Panc1 (cell line): ENCODE results near the gene MLKL. TPM values are rescaled to one million over a fixed set of nuclear protein-coding genes. Genes with fewer than 3 reads are reported as not detected.

Experiments used
- ATAC-seq: fragments of 200-7000 bp; cut with Tn5 transposase; 2 replicates; pipeline ENCODE4 v1.9.1; 2020; ENCODE audit warnings: mild to moderate bottlenecking, moderate library complexity
- BruUV-seq: library from RNA; stranded (reverse); fragments of 400-500 nt; replicated peaks from 2 replicates; lab custom pipeline; 2021; lab: Mats Ljungman, UMichigan
- CTCF ChIA-PET: fragments of 300-600 bp; sonication (Branson Sonifier 250); formaldehyde crosslinking; loops from one replicate; lab custom pipeline; 2022; ENCODE audit warnings: antibody characterized with exemption; lab: Charles Lee
- POLR2A ChIA-PET: fragments of 300-600 bp; sonication (Branson Sonifier 250); formaldehyde crosslinking; loops from one replicate; lab custom pipeline; 2022; ENCODE audit warnings: antibody characterized with exemption; lab: Charles Lee
- DNase-seq: peaks from one replicate; pipeline ENCODE4 v3.0.0-alpha.2; 2010; ENCODE audit warnings: low read depth, low spot score
- H3K27ac ChIP-seq: 2 replicates; pipeline ENCODE4 v1.5.1; 2011; ENCODE audit warnings: mild to moderate bottlenecking, low read length, inconsistent platforms
- H3K27me3 ChIP-seq: fragments of 200-500 bp; sonication (Bioruptor generic); 2 replicates; pipeline ENCODE4 v1.6.0; 2014; ENCODE audit warnings: low read length, inconsistent platforms; ENCODE audit not compliant: control insufficient read depth, insufficient read depth
- H3K36me3 ChIP-seq: fragments of 200-500 bp; sonication (Bioruptor generic); 2 replicates; pipeline ENCODE4 v1.5.1; 2014; ENCODE audit warnings: inconsistent platforms, mild to moderate bottlenecking, low read length, moderate library complexity; ENCODE audit not compliant: control insufficient read depth, insufficient read depth
- H3K4me1 ChIP-seq: 2 replicates; pipeline ENCODE4 v1.5.1; 2011; ENCODE audit warnings: inconsistent platforms, mild to moderate bottlenecking, low read length, moderate library complexity; ENCODE audit not compliant: control insufficient read depth, insufficient read depth
- H3K4me3 ChIP-seq, 2 experiments: 2 replicates each; pipeline ENCODE4 v1.5.1; 2011 to 2012; ENCODE audit warnings: low read depth in 2 of 2, low read length in 2 of 2, mild to moderate bottlenecking in 2 of 2, inconsistent platforms in 1 of 2, moderate library complexity in 1 of 2
- H3K9me3 ChIP-seq: fragments of 200-500 bp; sonication (Bioruptor generic); 2 replicates; pipeline ENCODE4 v1.5.1; 2014; ENCODE audit warnings: low read depth, mild to moderate bottlenecking, inconsistent platforms, low read length, moderate library complexity; ENCODE audit not compliant: control insufficient read depth, insufficient read depth
- POLR2AphosphoS5 ChIP-seq: IDR thresholded peaks from 2 replicates; pipeline ENCODE4 v1.6.1; 2012; ENCODE audit warnings: mild to moderate bottlenecking, low read depth, low read length, moderate library complexity
- SIN3A ChIP-seq: IDR thresholded peaks from 2 replicates; pipeline ENCODE4 v1.6.1; 2012; ENCODE audit warnings: low read depth, mild to moderate bottlenecking, low read length, moderate library complexity, borderline replicate concordance; ENCODE audit not compliant: insufficient read depth
- TCF7L2 ChIP-seq: IDR thresholded peaks from 2 replicates; pipeline ENCODE4 v1.6.1; 2011; ENCODE audit warnings: mild to moderate bottlenecking, low read depth, low read length, inconsistent platforms
- in situ Hi-C: cut with HindIII; loops from 2 replicates; pipeline ENCODE4 v1.10.0; 2016; ENCODE audit warnings: low sequenced_read_pairs, low pct_unique_long_range_greater_than_20kb
- intact Hi-C: fragments of 100-400 bp; cut with micrococcal nuclease; formaldehyde crosslinking; loops from one replicate; pipeline ENCODE4 v1.10.0; 2022; ENCODE audit not compliant: unreplicated experiment
- total RNA-seq: library from RNA; stranded (reverse); gene quantifications from one replicate; pipeline ENCODE4 v1.2.1, GENCODE V29; 2021; ENCODE audit not compliant: unreplicated experiment
- TF ChIP-seq, protein P1 (sequence below): fragments of 450-650 bp; IDR thresholded peaks from 2 replicates; pipeline ENCODE4 v1.5.1; 2017; ENCODE audit warnings: mild to moderate bottlenecking
- TF ChIP-seq, protein P2 (sequence below), 2 experiments: IDR thresholded peaks; 2 replicates each; pipeline ENCODE4 v1.6.1; 2011 to 2012; ENCODE audit warnings: low read depth in 2 of 2, control low read depth in 1 of 2, low read length in 1 of 2, mild to moderate bottlenecking in 1 of 2, moderate library complexity in 1 of 2; ENCODE audit not compliant: insufficient read depth in 1 of 2

MLKL gene
- total RNA-seq, 1 experiment from 2014 or later, result 4.8 TPM

DNA sequence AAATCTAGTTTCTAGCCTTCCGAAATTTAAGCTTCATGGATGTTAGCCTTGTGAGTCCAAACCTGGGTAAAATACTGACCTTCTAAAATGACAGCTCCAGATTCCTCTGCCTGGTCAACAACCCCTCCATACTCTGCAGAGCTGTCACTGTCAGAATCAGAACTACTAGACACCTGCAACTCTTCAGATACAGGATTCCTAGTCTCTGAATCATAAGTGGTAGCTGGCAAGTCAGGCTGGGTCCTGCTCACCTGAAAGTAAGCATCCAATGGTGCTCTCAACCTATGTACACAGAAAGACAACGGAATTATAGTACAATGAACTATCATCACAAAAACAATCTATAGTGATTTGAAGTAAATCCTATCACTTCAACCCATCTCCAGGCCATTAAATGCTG lies 48.8 kb downstream of the MLKL start:
- ChIA-PET POLR2A (no interaction called here), CTCF (interaction anchor here (0.6 kb wide), 1 partner anchor 16 kb away, joined by 3 read pairs; no protein-coding TSS in a partner anchor)
- no peak overlapping the region for H3K4me3 ChIP-seq
- peaks cover 21% of the 10 kb centered on the region; the same call in 1 of the 2 replicates for H3K36me3 ChIP-seq
- DNase-seq (no peak), ATAC-seq (no peak)
- H3K27ac ChIP-seq, result no peak overlapping the region
- BruUV-seq, result no TSS peak
- no peaks in the 10 kb centered on the region for H3K27me3 ChIP-seq
- H3K9me3 ChIP-seq, result no peaks in the 10 kb centered on the region
- in situ Hi-C loops, result no loop called here
- intact Hi-C loops, result no loop called here
- TF ChIP-seq TCF7L2 (no peak), POLR2AphosphoS5 (no peak), SIN3A (no peak)
- TF ChIP-seq, protein P1, sequence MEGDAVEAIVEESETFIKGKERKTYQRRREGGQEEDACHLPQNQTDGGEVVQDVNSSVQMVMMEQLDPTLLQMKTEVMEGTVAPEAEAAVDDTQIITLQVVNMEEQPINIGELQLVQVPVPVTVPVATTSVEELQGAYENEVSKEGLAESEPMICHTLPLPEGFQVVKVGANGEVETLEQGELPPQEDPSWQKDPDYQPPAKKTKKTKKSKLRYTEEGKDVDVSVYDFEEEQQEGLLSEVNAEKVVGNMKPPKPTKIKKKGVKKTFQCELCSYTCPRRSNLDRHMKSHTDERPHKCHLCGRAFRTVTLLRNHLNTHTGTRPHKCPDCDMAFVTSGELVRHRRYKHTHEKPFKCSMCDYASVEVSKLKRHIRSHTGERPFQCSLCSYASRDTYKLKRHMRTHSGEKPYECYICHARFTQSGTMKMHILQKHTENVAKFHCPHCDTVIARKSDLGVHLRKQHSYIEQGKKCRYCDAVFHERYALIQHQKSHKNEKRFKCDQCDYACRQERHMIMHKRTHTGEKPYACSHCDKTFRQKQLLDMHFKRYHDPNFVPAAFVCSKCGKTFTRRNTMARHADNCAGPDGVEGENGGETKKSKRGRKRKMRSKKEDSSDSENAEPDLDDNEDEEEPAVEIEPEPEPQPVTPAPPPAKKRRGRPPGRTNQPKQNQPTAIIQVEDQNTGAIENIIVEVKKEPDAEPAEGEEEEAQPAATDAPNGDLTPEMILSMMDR, result no peak
- TF ChIP-seq, protein P2, sequence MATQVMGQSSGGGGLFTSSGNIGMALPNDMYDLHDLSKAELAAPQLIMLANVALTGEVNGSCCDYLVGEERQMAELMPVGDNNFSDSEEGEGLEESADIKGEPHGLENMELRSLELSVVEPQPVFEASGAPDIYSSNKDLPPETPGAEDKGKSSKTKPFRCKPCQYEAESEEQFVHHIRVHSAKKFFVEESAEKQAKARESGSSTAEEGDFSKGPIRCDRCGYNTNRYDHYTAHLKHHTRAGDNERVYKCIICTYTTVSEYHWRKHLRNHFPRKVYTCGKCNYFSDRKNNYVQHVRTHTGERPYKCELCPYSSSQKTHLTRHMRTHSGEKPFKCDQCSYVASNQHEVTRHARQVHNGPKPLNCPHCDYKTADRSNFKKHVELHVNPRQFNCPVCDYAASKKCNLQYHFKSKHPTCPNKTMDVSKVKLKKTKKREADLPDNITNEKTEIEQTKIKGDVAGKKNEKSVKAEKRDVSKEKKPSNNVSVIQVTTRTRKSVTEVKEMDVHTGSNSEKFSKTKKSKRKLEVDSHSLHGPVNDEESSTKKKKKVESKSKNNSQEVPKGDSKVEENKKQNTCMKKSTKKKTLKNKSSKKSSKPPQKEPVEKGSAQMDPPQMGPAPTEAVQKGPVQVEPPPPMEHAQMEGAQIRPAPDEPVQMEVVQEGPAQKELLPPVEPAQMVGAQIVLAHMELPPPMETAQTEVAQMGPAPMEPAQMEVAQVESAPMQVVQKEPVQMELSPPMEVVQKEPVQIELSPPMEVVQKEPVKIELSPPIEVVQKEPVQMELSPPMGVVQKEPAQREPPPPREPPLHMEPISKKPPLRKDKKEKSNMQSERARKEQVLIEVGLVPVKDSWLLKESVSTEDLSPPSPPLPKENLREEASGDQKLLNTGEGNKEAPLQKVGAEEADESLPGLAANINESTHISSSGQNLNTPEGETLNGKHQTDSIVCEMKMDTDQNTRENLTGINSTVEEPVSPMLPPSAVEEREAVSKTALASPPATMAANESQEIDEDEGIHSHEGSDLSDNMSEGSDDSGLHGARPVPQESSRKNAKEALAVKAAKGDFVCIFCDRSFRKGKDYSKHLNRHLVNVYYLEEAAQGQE (IDR thresholded peaks at IDR 0.05; ENCODE audit: insufficient read depth in 1 of 2, low read depth in 2 of 2, low read length in 1 of 2), result no peak
- no peaks in the 10 kb centered on the region for H3K4me1 ChIP-seq

- ATAC-seq (no peak), DNase-seq (no peak)
- intact Hi-C loops, result no loop called here
- H3K27me3 ChIP-seq, result no peaks in the 10 kb centered on the region
- no peaks in the 10 kb centered on the region for H3K9me3 ChIP-seq
- no peak overlapping the region for H3K27ac ChIP-seq
- ChIA-PET POLR2A (interaction anchor here (0.7 kb wide), 1 partner anchor 18 kb away, joined by 3 read pairs; no protein-coding TSS in a partner anchor), CTCF (interaction anchor here (0.6 kb wide), 1 partner anchor 16 kb away, joined by 3 read pairs; no protein-coding TSS in a partner anchor)
- no TSS peak for BruUV-seq
- no peak for TF ChIP-seq POLR2AphosphoS5
- TF ChIP-seq, protein P1, result peak; percentile 67
- H3K36me3 ChIP-seq, result peaks cover 19% of the 10 kb centered on the region; the same call in 1 of the 2 replicates
- in situ Hi-C loops, result no loop called here
- H3K4me3 ChIP-seq, result no peak overlapping the region
- H3K4me1 ChIP-seq, result no peaks in the 10 kb centered on the region
These were observed 49.6 kb downstream of the MLKL start for GRCh38 chr16:74650966-74651567.
